HG03103 (cell line): Measurements from ENCODE around the gene NEIL3.
A peak's percentile ranks its signal among the peaks of the same experiment; 100 is the strongest.

Experiments used
- ATAC-seq: cut with Tn5 transposase; IDR thresholded peaks from one replicate; pipeline ENCODE4 v1.9.1; 2021; ENCODE audit warnings: low read depth; ENCODE audit not compliant: unreplicated experiment

Gene NEIL3

DNA sequence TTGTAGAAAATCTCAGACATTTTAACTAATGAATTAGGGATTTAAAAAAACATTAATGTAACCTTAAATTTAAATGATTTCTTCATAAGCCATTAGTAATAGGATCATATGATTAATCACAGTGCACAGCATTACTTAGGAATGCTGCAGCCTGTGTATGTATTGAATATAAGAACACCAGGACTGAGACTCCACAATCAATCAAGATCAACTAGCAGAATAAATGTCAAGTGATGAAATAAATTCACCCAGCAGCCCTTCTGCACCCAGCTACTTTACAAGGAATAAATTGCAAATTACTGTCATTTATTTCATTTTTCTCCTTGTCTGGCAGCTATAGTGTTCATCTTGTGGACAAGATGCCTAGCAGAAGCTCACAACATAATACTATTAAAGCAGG is 46.5 kb downstream of the NEIL3 start:
- ATAC-seq, result no peak

DNA sequence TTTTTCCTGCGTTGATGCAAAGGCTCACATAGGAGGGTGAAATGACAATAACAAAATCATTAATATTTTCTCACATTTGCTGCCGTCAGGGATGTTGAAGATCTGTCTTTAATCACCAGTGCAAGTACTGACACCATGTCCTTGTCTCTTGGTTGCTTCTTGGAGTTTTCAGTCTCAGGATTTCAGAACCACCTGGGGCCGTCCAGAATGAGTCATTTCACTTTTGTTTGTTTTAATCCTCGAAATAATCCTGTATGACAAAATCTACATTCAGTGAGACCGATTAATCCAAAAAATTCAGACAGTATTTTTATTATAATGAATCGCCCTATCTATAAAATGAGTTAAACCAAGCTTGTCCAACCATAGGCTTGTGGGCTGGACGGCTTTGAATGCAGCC is 47.2 kb downstream of the NEIL3 start:
- ATAC-seq, result no peak

- no peak for ATAC-seq
Observed at GRCh38 chr4:177367336-177367735, 57.7 kb downstream of the NEIL3 start.

- ATAC-seq, result no peak
Observed at GRCh38 chr4:177369372-177369771, 59.7 kb downstream of the NEIL3 start.

DNA sequence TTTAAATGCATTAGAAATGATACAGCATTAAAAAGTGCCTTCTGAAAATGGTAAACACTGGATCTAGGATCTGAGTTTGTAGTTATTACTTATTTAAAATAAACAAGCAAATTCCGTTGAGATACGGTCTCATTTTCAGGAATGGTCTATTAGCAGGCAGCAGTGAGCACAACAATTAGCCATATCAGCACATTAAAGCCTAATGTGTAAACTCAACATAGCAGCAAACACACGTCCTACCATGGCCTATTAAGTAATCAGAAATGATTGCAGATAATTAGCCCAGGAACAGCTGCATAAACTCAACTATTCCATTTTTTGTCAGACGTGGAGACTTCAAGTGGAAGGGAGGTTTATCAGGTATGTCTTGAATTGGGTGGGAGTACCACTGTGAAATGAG is 61.8 kb downstream of the NEIL3 start:
- no peak for ATAC-seq

- ATAC-seq, result no peak
Observed at GRCh38 chr4:177374966-177375365, 65.3 kb downstream of the NEIL3 start.

DNA sequence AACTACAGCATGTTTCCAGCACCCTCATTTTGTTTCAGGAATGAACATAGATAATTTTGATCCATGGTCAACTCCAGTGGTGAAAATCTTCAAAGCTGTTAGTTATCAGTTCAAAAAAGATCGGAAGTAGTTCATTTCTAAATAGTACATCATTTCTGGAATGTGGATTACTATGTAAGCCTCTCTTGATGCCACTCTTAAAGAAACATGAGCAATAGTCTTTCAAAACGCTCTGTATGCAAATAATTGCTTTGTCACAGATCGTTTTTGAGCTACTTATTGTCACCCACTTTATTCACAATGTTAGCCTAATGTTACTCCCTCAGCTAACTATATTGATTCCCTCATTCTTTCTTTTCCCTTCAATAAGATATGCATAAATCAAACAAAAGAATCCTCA is 65.7 kb downstream of the NEIL3 start:
- ATAC-seq, result no peak

DNA sequence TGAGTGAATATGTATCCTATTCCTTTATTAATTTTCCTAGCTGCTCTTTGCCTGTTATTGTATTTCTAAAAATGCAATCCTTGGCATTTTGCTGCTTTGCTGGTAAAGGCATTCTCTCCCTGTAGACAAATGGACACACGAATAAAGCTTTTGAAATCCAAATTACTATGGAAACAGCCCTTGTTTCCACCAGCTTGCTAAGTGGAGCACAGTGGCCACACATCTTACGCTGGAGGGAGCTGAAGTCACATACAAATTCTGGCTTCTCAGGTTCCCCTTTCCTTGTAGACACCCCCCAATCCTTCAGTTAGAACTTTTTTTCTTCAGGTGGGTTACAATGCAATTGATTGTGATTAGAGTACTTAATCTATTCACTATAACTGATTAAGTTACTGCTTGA is 66.3 kb downstream of the NEIL3 start:
- no peak for ATAC-seq

DNA sequence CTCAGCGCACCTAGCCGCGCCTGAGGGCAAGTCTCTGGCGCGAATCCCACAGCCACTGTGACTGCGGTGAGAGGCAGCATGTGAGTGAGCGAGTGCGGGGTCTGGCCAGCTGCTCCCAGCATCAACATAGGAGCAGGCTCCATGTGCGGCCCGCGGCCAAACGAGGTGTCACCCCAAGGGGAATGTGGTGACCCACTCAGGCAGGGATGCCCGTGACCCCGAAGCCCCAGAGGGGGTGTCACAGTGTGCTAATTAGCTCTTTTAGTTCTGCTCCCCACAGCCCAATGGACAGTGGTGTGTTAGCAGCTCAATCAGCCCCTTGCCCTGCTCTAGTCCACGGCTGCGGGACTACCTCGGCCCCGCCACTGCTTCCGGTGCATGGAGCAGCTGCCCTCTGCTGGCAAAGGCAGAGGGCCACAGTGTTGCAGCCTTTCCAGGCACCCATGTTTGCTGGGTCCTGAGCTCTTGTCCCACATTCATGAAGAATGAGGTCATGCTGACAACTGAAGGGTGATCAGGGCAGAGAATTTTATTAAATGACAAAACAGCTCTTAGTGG is 71.1 kb downstream of the NEIL3 start:
- no peak for ATAC-seq

DNA sequence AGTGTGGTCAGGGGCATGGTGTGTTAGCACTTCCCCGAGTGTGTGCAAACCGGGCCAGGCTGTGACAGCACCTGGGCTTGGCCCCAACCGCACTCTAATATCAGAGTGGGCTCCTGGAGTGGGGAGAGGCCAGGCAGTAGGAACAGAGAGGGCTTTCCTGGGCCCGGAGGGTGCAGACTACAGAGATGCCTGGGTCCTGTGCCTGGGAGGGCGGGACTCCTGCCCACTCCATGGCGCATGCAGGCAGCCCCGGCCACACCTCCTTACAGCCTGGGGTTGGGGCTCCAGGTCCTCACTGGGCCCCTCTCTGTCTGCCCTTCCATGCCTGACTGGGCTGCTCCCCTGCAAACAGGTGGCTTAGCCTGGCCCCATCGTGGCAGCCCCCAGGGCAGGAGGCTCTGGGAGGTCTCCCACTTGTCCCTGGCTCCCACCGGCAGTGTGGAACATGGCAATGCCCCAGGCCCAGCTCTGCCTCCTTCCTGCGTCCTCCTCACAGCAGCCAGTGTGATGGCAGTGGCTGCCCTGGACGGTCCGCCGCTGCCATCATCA is 72.2 kb downstream of the NEIL3 start:
- ATAC-seq, result no peak

GRCh38 chr4:177384856-177385397 is 75.3 kb downstream of the NEIL3 start:
- ATAC-seq, result no peak

DNA sequence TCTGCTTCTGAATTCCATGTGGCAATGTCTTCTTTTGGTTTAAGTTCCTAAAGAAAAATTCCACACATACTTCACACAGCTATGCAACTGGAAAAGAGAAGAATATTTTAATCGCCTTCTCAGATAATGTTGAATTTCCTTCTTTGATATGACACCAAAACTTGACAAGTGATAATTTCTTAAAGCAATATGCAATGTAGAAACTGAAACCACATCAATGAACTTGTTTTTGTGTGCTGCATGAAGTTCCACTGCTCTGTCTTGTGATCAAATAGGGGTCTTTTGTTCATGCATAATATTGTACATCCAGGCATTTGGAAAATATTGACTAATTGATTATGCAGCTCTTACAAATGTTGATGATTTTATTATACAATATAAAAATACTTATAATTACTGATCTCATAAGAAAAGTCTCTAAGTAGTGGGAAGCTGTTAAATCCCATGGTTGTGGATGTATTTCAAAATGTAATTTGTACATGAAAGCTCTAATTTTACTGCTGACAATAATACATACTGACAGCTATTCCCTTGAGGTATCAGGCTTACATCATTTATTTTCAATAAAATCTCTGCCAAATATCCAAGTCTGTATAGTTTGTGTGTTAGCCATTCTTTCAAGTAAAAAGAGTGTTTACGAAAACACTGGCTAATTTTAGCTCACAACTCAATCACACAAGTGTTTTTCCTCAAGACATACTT is 76.1 kb downstream of the NEIL3 start:
- ATAC-seq, result no peak

- no peak for ATAC-seq
Observed at GRCh38 chr4:177386278-177386815, 76.7 kb downstream of the NEIL3 start.

DNA sequence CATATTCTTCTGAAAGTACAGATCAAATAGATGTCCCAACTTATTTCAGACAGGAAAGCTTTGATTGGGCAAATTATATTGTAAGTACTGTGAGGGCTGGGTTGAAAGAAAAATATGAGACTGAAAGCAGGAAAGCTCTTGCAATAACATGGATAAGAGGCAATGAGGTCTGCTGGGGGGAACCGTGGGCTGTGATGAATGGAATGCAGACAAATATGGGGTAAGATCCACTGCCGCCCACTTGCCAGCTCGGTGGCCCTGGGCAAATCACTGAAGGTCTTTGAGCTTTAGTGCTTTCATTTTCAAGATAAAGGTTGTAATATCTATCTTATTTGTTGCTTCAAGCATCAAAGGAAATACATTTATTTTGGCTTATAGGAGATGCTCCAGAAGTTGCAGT is 81.6 kb downstream of the NEIL3 start:
- ATAC-seq, result no peak

DNA sequence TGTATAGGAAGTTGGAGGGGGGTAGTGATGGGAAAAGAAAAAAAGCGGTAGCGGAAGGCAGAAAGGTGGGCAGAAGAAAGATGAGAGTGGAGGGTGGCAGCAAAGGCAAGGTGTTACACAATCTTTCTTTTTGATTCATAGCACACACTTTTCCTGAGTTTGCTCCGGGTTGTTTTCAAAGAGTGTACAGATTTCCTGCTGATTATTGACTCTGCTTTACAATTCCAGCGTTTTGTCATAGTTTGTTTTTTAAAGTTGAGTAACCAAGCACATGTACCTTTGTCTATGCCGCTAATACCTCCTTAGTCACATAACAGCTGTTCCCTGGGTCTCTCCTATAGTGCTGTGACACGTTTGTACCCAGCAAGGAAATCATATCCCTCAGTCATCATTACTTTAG is 82.3 kb downstream of the NEIL3 start:
- no peak for ATAC-seq

- peak; percentile 73 for ATAC-seq
Observed at GRCh38 chr4:177393236-177393635, 83.6 kb downstream of the NEIL3 start.

- no peak for ATAC-seq
Observed at GRCh38 chr4:177396352-177396751, 86.7 kb downstream of the NEIL3 start.

- ATAC-seq, result no peak
Observed at GRCh38 chr4:177400030-177400429, 90.4 kb downstream of the NEIL3 start.

GRCh38 chr4:177401658-177402273 is 92.1 kb downstream of the NEIL3 start:
- no peak for ATAC-seq

GRCh38 chr4:177403746-177404145 is 94.1 kb downstream of the NEIL3 start:
- no peak for ATAC-seq

DNA sequence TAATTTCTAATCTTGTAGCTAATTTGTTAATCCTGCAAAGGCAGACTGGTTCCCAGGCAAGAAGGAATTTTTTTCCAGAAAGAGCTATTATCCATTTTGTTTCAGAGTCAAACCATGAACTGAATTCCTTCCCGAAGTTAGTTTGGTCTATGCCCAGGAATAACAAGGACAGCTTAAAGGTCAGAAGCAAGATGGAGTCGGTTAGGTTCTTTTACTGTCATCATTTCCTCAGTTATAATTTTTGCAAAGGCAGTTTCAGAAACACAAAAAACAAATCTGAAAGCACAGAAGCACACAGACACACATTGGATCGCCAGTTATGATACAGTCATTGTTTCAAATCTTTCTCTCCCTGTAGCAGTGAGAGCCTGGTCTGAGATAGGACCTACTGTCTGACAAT is 94.7 kb downstream of the NEIL3 start:
- ATAC-seq, result no peak
